ENCODE measurements around the gene SLC15A3.

Gene SLC15A3

GRCh38 chr11:60887556-60887955, 64.4 kb downstream of the SLC15A3 start:
- peaks cover 0 to 22% (median 13%) of the 10 kb centered on the region in 5 donors for H3K36me3 ChIP-seq (ENCODE audit: control insufficient read depth in 5 of 5, insufficient read depth in 5 of 5, low read length in 5 of 5)
- H3K4me3 ChIP-seq (ENCODE audit: low read depth in 1 of 5, low read length in 5 of 5): no peak overlapping the region
- no peak overlapping the region for H3K9ac ChIP-seq (ENCODE audit: low read length in 5 of 5)
- H3K9me3 ChIP-seq (ENCODE audit: control insufficient read depth in 5 of 5, low read length in 5 of 5): no peaks in the 10 kb centered on the region
- H3K4me1 ChIP-seq (ENCODE audit: control insufficient read depth in 5 of 5, insufficient read depth in 5 of 5, low read length in 5 of 5): peaks cover 0 to 11% (median 0%) of the 10 kb centered on the region in 5 donors
- no peaks in the 10 kb centered on the region for H3K27me3 ChIP-seq (ENCODE audit: control insufficient read depth in 5 of 5, insufficient read depth in 4 of 5, low read length in 5 of 5)
- H3K27ac ChIP-seq (ENCODE audit: low read depth, low read length): no peak overlapping the region

Measured in subcutaneous abdominal adipose tissue (tissue), 5 donors.